GM23248 (cell line): ENCODE results near the gene TRIM3. TPM values are rescaled to one million over a fixed set of nuclear protein-coding genes. Genes with fewer than 3 reads are reported as not detected.

Experiments
- DNase-seq: peaks from one replicate; pipeline ENCODE4 v3.0.0-alpha.2; 2015
- H2AFZ ChIP-seq: fragments of 200-600 bp; sonication (generic); 2 replicates; pipeline ENCODE4 v1.6.1; 2016; ENCODE audit warnings: antibody characterized with exemption
- H3F3A ChIP-seq: fragments of 200-600 bp; sonication (generic); 2 replicates; pipeline ENCODE4 v1.6.1; 2016; ENCODE audit warnings: mild to moderate bottlenecking, antibody characterized with exemption, mixed run types; ENCODE audit not compliant: insufficient read depth
- H3K27ac ChIP-seq: fragments of 200-600 bp; sonication (generic); 2 replicates; pipeline ENCODE4 v1.5.1; 2016; ENCODE audit warnings: mild to moderate bottlenecking
- H3K27me3 ChIP-seq: fragments of 200-600 bp; sonication (generic); replicated peaks from 2 replicates; pipeline ENCODE4 v1.6.1; 2016; ENCODE audit warnings: mild to moderate bottlenecking; ENCODE audit not compliant: insufficient read depth
- H3K36me3 ChIP-seq: fragments of 200-600 bp; sonication (generic); 2 replicates; pipeline ENCODE4 v1.6.1; 2016; ENCODE audit warnings: low read depth, mild to moderate bottlenecking
- H3K4me1 ChIP-seq: fragments of 200-600 bp; sonication (generic); 2 replicates; pipeline ENCODE4 v1.6.1; 2016; ENCODE audit warnings: mild to moderate bottlenecking; ENCODE audit not compliant: insufficient read depth
- H3K4me2 ChIP-seq: fragments of 200-600 bp; sonication (generic); one replicate; pipeline ENCODE4 v1.6.1; 2016; ENCODE audit warnings: mild to moderate bottlenecking; ENCODE audit not compliant: unreplicated experiment
- H3K4me3 ChIP-seq: fragments of 200-600 bp; sonication (generic); 2 replicates; pipeline ENCODE4 v1.5.1; 2016; ENCODE audit warnings: mild to moderate bottlenecking
- H3K79me2 ChIP-seq: fragments of 200-600 bp; sonication (generic); 2 replicates; pipeline ENCODE4 v1.6.1; 2016; ENCODE audit warnings: mild to moderate bottlenecking; ENCODE audit not compliant: insufficient read depth
- H3K9ac ChIP-seq: fragments of 200-600 bp; sonication (generic); 2 replicates; pipeline ENCODE4 v1.6.1; 2016; ENCODE audit warnings: mild to moderate bottlenecking
- H3K9me2 ChIP-seq: fragments of 200-600 bp; sonication (generic); 2 replicates; pipeline ENCODE4 v1.6.1; 2016; ENCODE audit warnings: mixed run types, mild to moderate bottlenecking, moderate library complexity; ENCODE audit not compliant: insufficient read depth
- H3K9me3 ChIP-seq: fragments of 200-600 bp; sonication (generic); one replicate; pipeline ENCODE4 v1.6.1; 2017; ENCODE audit warnings: low read depth
- H4K20me1 ChIP-seq: fragments of 200-600 bp; sonication (generic); 2 replicates; pipeline ENCODE4 v1.6.0; 2016; ENCODE audit not compliant: insufficient read depth
- EZH2 ChIP-seq: fragments of 200-600 bp; sonication (generic); IDR thresholded peaks from 2 replicates; pipeline ENCODE4 v1.6.1; 2018; ENCODE audit warnings: antibody characterized with exemption, mild to moderate bottlenecking; ENCODE audit not compliant: insufficient read depth, poor library complexity, severe bottlenecking
- EZH2phosphoT487 ChIP-seq: fragments of 200-600 bp; sonication (generic); IDR thresholded peaks from 2 replicates; pipeline ENCODE4 v1.6.1; 2018; ENCODE audit warnings: antibody characterized with exemption, moderate library complexity, mild to moderate bottlenecking, low read depth; ENCODE audit not compliant: insufficient read depth
- WGBS, 2 experiments: methylation state at CpG; one replicate each; pipeline ENCODE4 v1.1.6; 2015 to 2017; ENCODE audit warnings: low lambda C conversion rate in 2 of 2, low coverage in 1 of 2; ENCODE audit errors: missing lambda C conversion rate in 2 of 2; 5-methylcytosine and 5-hydroxymethylcytosine counted together
- in situ Hi-C: fragments of 300-500 bp; cut with MboI; formaldehyde crosslinking; loops from 2 replicates; pipeline ENCODE4 v1.15.0; 2020
- polyA plus RNA-seq: library from polyadenylated mRNA; unstranded; fragments of >200 nt; fragmentation: Nextera tagmentation; extraction: Ambion mirVana; gene quantifications from 2 replicates; pipeline ENCODE4 v1.2.1, GENCODE V29; 2016
- total RNA-seq: library from RNA; depleted of rRNA; stranded (reverse); fragments of >200 nt; shearing (Covaris generic); gene quantifications from 2 replicates; pipeline ENCODE4 v1.2.3, GENCODE V29; 2014

The TRIM3 gene
- total and polyA plus RNA-seq, 2 experiments from 2014 or later = 15.2 to 29.9 TPM

GRCh38 chr11:6472934-6473333 lies 807 bp downstream of the TRIM3 start:
- peaks cover 46% of the 10 kb centered on the region for H3K79me2 ChIP-seq
- no peak overlapping the region for H3K27ac ChIP-seq
- H3K36me3 ChIP-seq = no peaks in the 10 kb centered on the region
- H4K20me1 ChIP-seq = no peaks in the 10 kb centered on the region
- no peaks in the 10 kb centered on the region for H3K9me2 ChIP-seq
- H3K27me3 ChIP-seq = no peaks in the 10 kb centered on the region
- no peak overlapping the region for H2AFZ ChIP-seq
- no peak for TF ChIP-seq EZH2
- TF ChIP-seq EZH2phosphoT487 = no peak
- peak overlapping the region; percentile 54 for H3K4me2 ChIP-seq
- H3K9ac ChIP-seq = peak overlapping the region; percentile 11; the same call in 1 of the 2 replicates
- H3K9me3 ChIP-seq = no peaks in the 10 kb centered on the region
- H3K4me1 ChIP-seq = peaks cover 18% of the 10 kb centered on the region
- in situ Hi-C loops = no loop called here
- no peak for DNase-seq
- H3K4me3 ChIP-seq = peak overlapping the region; percentile 84
- WGBS, 2 experiments = 0 to 9% methylated on average over 1 of the region's 1 CpG
- H3F3A ChIP-seq = peaks cover 19% of the 10 kb centered on the region

GRCh38 chr11:6469599-6469998 lies 4.1 kb downstream of the TRIM3 start:
- no peak overlapping the region for H2AFZ ChIP-seq
- H3K4me3 ChIP-seq = no peak overlapping the region
- no peaks in the 10 kb centered on the region; the same call in 1 of the 2 replicates for H3K36me3 ChIP-seq
- no peak overlapping the region for H3K9ac ChIP-seq
- peaks cover 5% of the 10 kb centered on the region for H3F3A ChIP-seq
- DNase-seq = no peak
- H3K79me2 ChIP-seq = peaks cover 53% of the 10 kb centered on the region
- H3K27ac ChIP-seq = no peak overlapping the region
- WGBS, 2 experiments = 100% methylated on average over 1 of the region's 1 CpG
- H3K27me3 ChIP-seq = no peaks in the 10 kb centered on the region
- no peaks in the 10 kb centered on the region for H3K9me3 ChIP-seq
- in situ Hi-C loops = no loop called here
- no peaks in the 10 kb centered on the region for H4K20me1 ChIP-seq
- peaks cover 8% of the 10 kb centered on the region for H3K4me1 ChIP-seq
- no peaks in the 10 kb centered on the region for H3K9me2 ChIP-seq
- TF ChIP-seq EZH2phosphoT487 (no peak), EZH2 (no peak)
- no peak overlapping the region for H3K4me2 ChIP-seq

GRCh38 chr11:6468712-6469495 lies 4.8 kb downstream of the TRIM3 start:
- Histone ChIP-seq H3F3A (no peaks in the 10 kb centered on the region), H3K9me2 (no peaks in the 10 kb centered on the region), H2AFZ (no peak overlapping the region), H3K27me3 (no peaks in the 10 kb centered on the region), H3K4me1 (0 out of 2 replicates have a peak, but pooled peaks cover 5% of the 10 kb centered on the region), H3K27ac (no peak overlapping the region), H3K4me2 (no peak overlapping the region), H3K36me3 (peaks cover 6% of the 10 kb centered on the region; the same call in 1 of the 2 replicates), H3K4me3 (no peak overlapping the region), H3K9ac (no peak overlapping the region), H3K79me2 (peaks cover 53% of the 10 kb centered on the region), H4K20me1 (no peaks in the 10 kb centered on the region), H3K9me3 (no peaks in the 10 kb centered on the region)
- WGBS, 2 experiments = 43% methylated on average over 6 of the region's 6 CpGs
- no peak for TF ChIP-seq EZH2
- no peak for TF ChIP-seq EZH2phosphoT487
- in situ Hi-C loops = no loop called here
- peak; percentile 24 for DNase-seq

- no peak for TF ChIP-seq EZH2
- no peak for TF ChIP-seq EZH2phosphoT487
- H3K4me3 ChIP-seq = no peak overlapping the region
- H3K79me2 ChIP-seq = no peaks in the 10 kb centered on the region
- no peak overlapping the region for H3K9ac ChIP-seq
- H4K20me1 ChIP-seq = no peaks in the 10 kb centered on the region
- no peak overlapping the region for H3K27ac ChIP-seq
- no peak overlapping the region for H2AFZ ChIP-seq
- H3K9me2 ChIP-seq = no peaks in the 10 kb centered on the region
- DNase-seq = no peak
- H3K9me3 ChIP-seq = no peaks in the 10 kb centered on the region
- in situ Hi-C loops = no loop called here
- 97 to 100% methylated on average over 1 of the region's 1 CpG for WGBS, 2 experiments
- H3K4me1 ChIP-seq = no peaks in the 10 kb centered on the region
- H3K36me3 ChIP-seq = peaks cover 6% of the 10 kb centered on the region; the same call in 1 of the 2 replicates
- H3F3A ChIP-seq = no peaks in the 10 kb centered on the region
- H3K4me2 ChIP-seq = no peak overlapping the region
- no peaks in the 10 kb centered on the region for H3K27me3 ChIP-seq
These were observed 14.7 kb downstream of the TRIM3 start for GRCh38 chr11:6459099-6459450.
